ENCODE data around the gene HES3. TPM values are rescaled to one million over a fixed set of nuclear protein-coding genes. Genes with fewer than 3 reads are reported as not detected.

Gene HES3
- total RNA-seq, 1 experiment from 2014 or later = not detected

- TF ChIP-seq ZFX (IDR thresholded peaks at IDR 0.05) (no peak), EGR1 (IDR thresholded peaks at IDR 0.05; ENCODE audit: low read depth) (no peak), RAD21 (IDR thresholded peaks at IDR 0.05; ENCODE audit: low read depth) (no peak), TCF7L2 (IDR thresholded peaks at IDR 0.05; ENCODE audit: borderline replicate concordance, extremely low read depth, insufficient read depth, insufficient read length) (no peak), POLR2A (IDR thresholded peaks at IDR 0.05; ENCODE audit: borderline replicate concordance, extremely low read depth, insufficient read depth, insufficient read length) (no peak), SP1 (IDR thresholded peaks at IDR 0.05; ENCODE audit: low read depth) (no peak), EZH2 (IDR thresholded peaks at IDR 0.05) (no peak), EZH2phosphoT487 (IDR thresholded peaks at IDR 0.05; ENCODE audit: borderline replicate concordance) (no peak), SRF (IDR thresholded peaks at IDR 0.05; ENCODE audit: low read depth) (no peak), FOSL1 (IDR thresholded peaks at IDR 0.05; ENCODE audit: low read depth) (no peak), YY1 (IDR thresholded peaks at IDR 0.05; ENCODE audit: extremely low read depth, insufficient replicate concordance, low read depth, low read length) (no peak), SIN3A (IDR thresholded peaks at IDR 0.05; ENCODE audit: low read depth) (no peak), ZBTB33 (IDR thresholded peaks at IDR 0.05; ENCODE audit: extremely low read depth, insufficient replicate concordance, low read length) (no peak)
- Histone ChIP-seq H3K4me3 (replicated peaks in 1 of 2; ENCODE audit: low read depth in 1 of 2, low read length in 2 of 2) (no peak overlapping the region), H3K27ac (ENCODE audit: low read depth, low read length) (no peak overlapping the region), H3K27me3 (ENCODE audit: insufficient read depth, low read length) (no peaks in the 10 kb centered on the region), H3K4me2 (ENCODE audit: low read length) (no peak overlapping the region), H3K9me3 (ENCODE audit: control insufficient read depth in 1 of 2, insufficient read depth in 1 of 2, low read depth in 1 of 2, low read length in 2 of 2) (no peaks in the 10 kb centered on the region), H3K79me2 (ENCODE audit: insufficient read depth, low read length) (no peaks in the 10 kb centered on the region), H3K9me2 (ENCODE audit: insufficient read depth) (no peaks in the 10 kb centered on the region), H4K20me1 (ENCODE audit: insufficient read depth) (no peaks in the 10 kb centered on the region), H2AFZ (ENCODE audit: low read depth, low read length, poor library complexity, severe bottlenecking) (no peak overlapping the region), H3K4me1 (ENCODE audit: control insufficient read depth in 1 of 2, insufficient read depth in 2 of 2, low read length in 2 of 2) (peaks cover 9 to 16% of the 10 kb centered on the region in 2 experiments; a peak in 2 of 4 replicates), H3K9ac (ENCODE audit: low read length) (no peak overlapping the region), H3K36me3 (ENCODE audit: control insufficient read depth in 1 of 2, insufficient read depth in 2 of 2, low read length in 2 of 2) (no peaks in the 10 kb centered on the region)
- intact Hi-C loops (cut with micrococcal nuclease) = no loop called here
- ChIA-PET CTCF (no interaction called here), POLR2A (no interaction called here), RAD21 (ENCODE audit: low non-redundant PET in 1 of 2, low total read pairs in 2 of 2, uncharacterized antibody in 2 of 2, unreplicated experiment in 2 of 2) (no interaction called here)
- no TSS peak for BruUV-seq (replicated peaks)
- ATAC-seq (no peak), DNase-seq (ENCODE audit: low read depth, low spot score) (no peak)
Observed at GRCh38 chr1:6254691-6255090, 10.7 kb downstream of the HES3 start.
